ENCODE data around the gene HELQ.
"Not testable (repeated sequence)": the region's sequence is repeated elsewhere in the genome, so short reads cannot be mapped to it uniquely, and the experiment has no call there.

Gene HELQ

GRCh38 chr4:83455281-83456183, at the start of gene HELQ, which contains the start of gene MRPS18C:
Gene HELQ, minus strand, starts transcription at chr4:83455823. Its CDS starts 130 bp downstream, at chr4:83455693.
Gene MRPS18C, plus strand, starts transcription at chr4:83456058. Its CDS starts 20 bp downstream, at chr4:83456078.
- peak; percentile 98 for DNase-seq

- DNase-seq: no peak
Observed at GRCh38 chr4:83504996-83505395, 49.4 kb upstream of the HELQ start.

- no peak for DNase-seq
Observed at GRCh38 chr4:83504503-83504902, 48.9 kb upstream of the HELQ start.

- no peak for DNase-seq
Observed at GRCh38 chr4:83503974-83504373, 48.4 kb upstream of the HELQ start.

- not testable (repeated sequence) for DNase-seq
Observed at GRCh38 chr4:83501671-83502070, 46.0 kb upstream of the HELQ start.

GRCh38 chr4:83498187-83498586, 42.6 kb upstream of the HELQ start:
- no peak for DNase-seq

- DNase-seq: not testable (repeated sequence)
Observed at GRCh38 chr4:83496085-83496917, 40.7 kb upstream of the HELQ start.

- DNase-seq: peak; percentile 42 to 47
Observed at GRCh38 chr4:83490876-83491450, 35.3 kb upstream of the HELQ start.

GRCh38 chr4:83489711-83490326, 34.2 kb upstream of the HELQ start:
- no peak for DNase-seq

- no peak for DNase-seq
Observed at GRCh38 chr4:83486457-83487129, 31.0 kb upstream of the HELQ start.

GRCh38 chr4:83484500-83485461, 29.2 kb upstream of the HELQ start, which contains the start of gene ABRAXAS1:
Gene ABRAXAS1, minus strand, starts transcription at chr4:83485100. Its CDS starts 28 bp downstream, at chr4:83485072.
- DNase-seq: peak; percentile 87 to 93

- no peak for DNase-seq
Observed at GRCh38 chr4:83473966-83474365, 18.3 kb upstream of the HELQ start.

- DNase-seq: no peak
Observed at GRCh38 chr4:83473423-83473822, 17.8 kb upstream of the HELQ start.

GRCh38 chr4:83456184-83456501, 520 bp upstream of the HELQ start:
- DNase-seq: no peak

GRCh38 chr4:83454686-83455085, 937 bp downstream of the HELQ start:
- DNase-seq: no peak

- DNase-seq: no peak
Observed at GRCh38 chr4:83449009-83449408, 6.6 kb downstream of the HELQ start.

- no peak for DNase-seq
Observed at GRCh38 chr4:83440899-83441298, 14.7 kb downstream of the HELQ start.

GRCh38 chr4:83440148-83440814, 15.3 kb downstream of the HELQ start:
- no peak for DNase-seq

GRCh38 chr4:83438719-83439118, 16.9 kb downstream of the HELQ start:
- no peak for DNase-seq

- DNase-seq: no peak
Observed at GRCh38 chr4:83436680-83437079, 18.9 kb downstream of the HELQ start.
